GM13977 (cell line): ENCODE measurements around the gene SLC13A4.

Experiments
- DNase-seq: peaks from one replicate; pipeline ENCODE4 v3.0.0; 2012; ENCODE audit warnings: low spot score
- CTCF ChIP-seq: IDR thresholded peaks from 2 replicates; pipeline ENCODE4 v1.5.1; 2012; ENCODE audit warnings: mild to moderate bottlenecking, control low read depth; ENCODE audit not compliant: insufficient read depth; ENCODE audit errors: extremely low read depth, missing control alignments
- in situ Hi-C: fragments of 300-500 bp; cut with MboI; formaldehyde crosslinking; loops from one replicate; pipeline ENCODE4 v1.12.0; 2022; ENCODE audit warnings: low sequenced_read_pairs, low pct_unique_long_range_greater_than_20kb, mixed read lengths, inconsistent platforms; ENCODE audit not compliant: unreplicated experiment

SLC13A4 gene

DNA sequence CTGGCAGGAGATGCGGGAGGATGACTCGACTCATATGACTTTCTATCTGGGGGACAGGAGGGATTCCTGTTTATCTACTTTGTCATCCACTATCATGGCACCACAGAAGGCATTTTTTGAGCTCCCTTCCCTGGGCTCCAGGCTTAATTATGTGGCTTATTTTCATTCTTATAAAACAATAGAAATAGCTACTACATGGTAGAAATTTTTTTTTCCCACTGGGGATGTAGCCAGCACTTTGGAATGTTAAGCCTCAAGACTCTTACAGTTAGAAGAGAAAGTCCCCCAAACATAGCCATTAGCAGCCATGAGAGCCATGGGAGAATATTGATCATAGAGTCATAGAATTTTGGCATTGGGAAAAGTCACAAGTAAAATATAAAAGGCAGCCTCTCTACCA lies 35.3 kb upstream of the SLC13A4 start:
- no peak for TF ChIP-seq CTCF
- no peak for DNase-seq
- in situ Hi-C loops: no loop called here

GRCh38 chr7:135761751-135762488 lies 33.9 kb upstream of the SLC13A4 start:
- in situ Hi-C loops: no loop called here
- DNase-seq: no peak
- TF ChIP-seq CTCF: no peak

DNA sequence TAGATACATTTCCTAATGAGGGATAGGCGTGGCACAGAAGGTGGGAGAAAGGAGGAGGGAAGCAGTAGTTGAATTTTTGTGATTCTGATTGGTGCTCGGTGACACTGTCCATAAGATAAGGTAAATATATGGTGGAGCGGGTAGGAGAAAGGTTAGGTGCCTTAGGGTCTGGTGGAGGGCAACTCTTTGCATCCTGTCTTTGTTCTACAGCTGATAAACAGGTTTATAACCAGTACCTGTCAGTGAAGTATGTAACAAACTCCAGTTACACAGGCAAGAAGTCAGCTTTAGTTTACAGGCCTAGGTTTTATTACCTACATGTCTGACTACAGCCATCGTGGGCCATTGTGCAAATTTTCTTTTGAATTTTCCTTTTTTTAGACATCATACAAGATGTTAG lies 31.5 kb upstream of the SLC13A4 start:
- TF ChIP-seq CTCF: no peak
- in situ Hi-C loops: no loop called here
- no peak for DNase-seq

- DNase-seq: no peak
- no peak for TF ChIP-seq CTCF
- in situ Hi-C loops: no loop called here
Observed at GRCh38 chr7:135758531-135758932, 30.5 kb upstream of the SLC13A4 start.

DNA sequence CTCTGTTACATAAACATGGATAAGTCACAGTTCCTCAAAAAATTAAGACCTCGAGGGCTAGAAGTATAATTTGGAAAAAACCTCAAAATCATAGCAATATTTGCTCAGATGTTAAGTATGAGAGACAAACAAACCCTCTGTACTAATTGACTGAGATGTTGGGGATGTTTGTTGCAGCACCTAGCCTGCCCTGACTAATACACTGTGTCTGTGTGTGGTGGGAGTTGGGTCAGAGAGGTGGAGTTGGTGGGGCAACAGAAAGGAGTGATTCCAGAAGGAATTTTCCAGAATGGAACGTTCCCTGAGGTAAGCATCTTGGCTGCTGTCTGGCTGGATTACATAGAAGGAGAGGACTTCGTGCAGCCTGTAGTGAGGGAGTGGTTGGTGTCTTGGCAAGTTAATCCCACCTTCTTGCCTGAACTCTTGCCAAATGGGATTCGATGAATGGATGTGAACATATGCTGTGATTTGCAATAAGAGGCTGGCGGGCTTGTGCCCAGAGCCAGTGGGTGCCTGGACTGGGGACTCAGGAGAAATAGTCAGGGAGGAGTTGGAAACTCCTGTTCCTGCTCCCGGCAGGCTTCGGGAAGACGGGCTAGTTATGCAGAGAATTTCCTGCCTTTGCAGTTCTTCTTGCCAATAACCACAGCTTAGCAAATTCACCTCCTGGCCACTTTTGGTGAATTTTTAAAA lies 29.9 kb upstream of the SLC13A4 start:
- TF ChIP-seq CTCF: no peak
- no peak for DNase-seq

DNA sequence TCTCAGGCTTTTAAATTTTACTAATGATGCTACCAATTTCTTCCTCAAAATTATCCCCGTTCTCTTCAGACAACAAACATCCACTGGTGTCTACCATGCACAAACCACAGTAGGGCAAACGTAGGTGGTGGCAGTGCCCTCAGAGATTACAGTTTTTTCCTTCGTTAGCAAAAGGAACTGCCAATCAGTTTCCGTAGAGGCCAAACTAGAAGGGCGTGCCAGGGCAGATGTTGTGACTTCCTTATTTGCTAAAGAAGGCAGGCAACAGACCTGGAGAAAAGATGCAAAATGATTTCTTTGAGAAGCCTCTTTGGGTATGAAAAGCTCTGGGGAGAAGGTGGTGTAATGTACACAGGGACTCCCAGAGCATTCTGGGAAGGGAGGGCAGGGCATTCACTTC lies 28.2 kb upstream of the SLC13A4 start:
- DNase-seq: no peak
- no peak for TF ChIP-seq CTCF
- in situ Hi-C loops: no loop called here

More for the DNA sequence above, 29.9 kb upstream of the SLC13A4 start:
- in situ Hi-C loops: no loop called here
